Ramos (cell line): ENCODE measurements around the gene ITPKB.

ENCODE experiments used
- in situ Hi-C: fragments of 300-500 bp; cut with MboI; formaldehyde crosslinking; loops from one replicate; pipeline ENCODE4 v1.14.3; 2022; ENCODE audit warnings: low sequenced_read_pairs; ENCODE audit not compliant: unreplicated experiment

ITPKB gene

DNA sequence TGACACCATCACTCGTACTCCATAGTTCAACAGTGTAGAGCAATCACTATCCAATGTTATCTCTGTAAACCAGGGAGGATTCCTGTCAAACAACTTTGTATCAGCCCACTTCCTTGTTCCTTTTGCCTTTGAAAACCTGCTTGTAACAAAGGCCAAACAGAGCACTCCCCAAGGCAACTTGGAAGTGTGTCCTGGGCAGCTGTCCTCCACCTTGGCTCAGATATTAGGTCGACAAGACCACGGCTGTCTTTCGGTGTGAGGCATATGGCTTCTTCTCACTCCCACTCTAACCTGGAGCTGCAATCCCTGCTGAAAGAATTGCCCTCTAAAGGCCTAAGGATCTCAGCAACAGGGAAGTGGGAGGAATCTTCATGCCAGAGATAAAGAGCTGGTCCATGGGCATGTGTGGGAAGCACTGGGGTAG lies 66.7 kb downstream of the ITPKB start:
- in situ Hi-C loops, result no loop called here

- in situ Hi-C loops, result no loop called here
Measured at GRCh38 chr1:226671277-226671676, 67.8 kb downstream of the ITPKB start.

- in situ Hi-C loops, result no loop called here
Measured at GRCh38 chr1:226670073-226670472, 69.0 kb downstream of the ITPKB start.

- in situ Hi-C loops, result no loop called here
Measured at GRCh38 chr1:226668173-226668560, 70.9 kb downstream of the ITPKB start.

DNA sequence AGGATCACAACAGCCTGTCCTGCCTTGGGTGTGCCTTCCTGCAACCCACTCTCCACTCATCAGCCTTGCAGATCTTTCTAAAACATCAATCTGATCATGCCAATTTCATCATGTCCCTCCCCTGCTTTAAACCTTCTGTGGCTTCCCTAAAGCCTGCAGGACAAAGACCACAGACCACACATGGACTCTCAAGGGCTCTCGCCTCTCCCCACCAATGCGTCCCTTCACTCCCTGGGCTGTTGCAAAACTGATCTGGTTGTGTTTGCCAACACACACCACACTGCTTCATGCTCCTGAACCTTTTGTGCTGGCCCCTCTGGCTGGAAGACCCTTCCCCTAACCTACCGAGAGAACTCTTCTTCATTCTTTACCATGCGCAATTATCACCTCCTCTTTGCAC lies 72.4 kb downstream of the ITPKB start:
- in situ Hi-C loops, result no loop called here

DNA sequence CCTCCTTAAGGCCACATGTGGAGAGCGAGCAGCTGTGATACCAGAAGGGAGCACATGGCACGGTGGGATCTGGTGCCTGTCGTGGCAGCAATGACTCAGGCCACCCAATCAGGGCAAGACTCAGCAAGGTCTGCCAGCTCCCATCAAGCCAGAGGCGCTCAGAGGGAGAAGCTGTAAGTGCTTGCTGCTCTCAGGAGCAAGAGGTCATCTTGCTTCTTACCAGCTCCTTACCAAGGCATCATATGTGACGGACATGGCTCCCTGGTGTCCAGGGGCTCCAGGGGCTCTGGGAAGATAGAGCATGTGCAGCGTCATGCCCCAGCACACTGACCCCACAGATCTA lies 72.9 kb downstream of the ITPKB start:
- in situ Hi-C loops, result no loop called here

DNA sequence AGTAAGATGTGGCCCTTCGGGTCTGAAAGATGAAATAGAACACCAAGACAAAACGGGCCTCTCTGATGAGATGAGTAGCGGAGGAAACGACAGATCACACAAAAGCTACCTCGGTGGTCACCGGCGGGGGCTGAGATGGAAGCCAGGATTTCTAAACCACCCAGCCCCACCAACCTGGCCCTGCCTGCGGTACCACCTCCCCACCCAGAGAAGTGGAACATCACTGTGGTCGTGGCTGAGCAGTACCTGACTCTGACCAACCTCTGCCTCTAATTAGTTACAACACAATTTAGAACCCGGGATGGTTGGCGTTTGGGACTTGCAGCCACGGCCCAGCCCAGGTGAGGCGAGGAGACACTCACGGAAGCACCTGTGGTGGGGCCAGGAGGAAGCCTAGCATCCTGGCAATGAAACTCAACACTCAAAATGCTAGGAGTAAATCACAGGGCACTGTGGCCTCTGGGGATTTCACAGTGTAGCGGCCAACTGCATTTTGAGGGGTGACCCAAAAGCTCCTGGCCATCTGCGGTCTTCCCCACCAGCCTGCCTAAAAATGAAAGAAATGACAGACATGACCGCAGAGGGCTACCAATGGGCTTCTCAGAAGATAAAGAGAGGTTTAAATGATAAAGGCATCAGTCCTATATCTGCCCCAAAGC lies 73.4 kb downstream of the ITPKB start:
- in situ Hi-C loops, result no loop called here

DNA sequence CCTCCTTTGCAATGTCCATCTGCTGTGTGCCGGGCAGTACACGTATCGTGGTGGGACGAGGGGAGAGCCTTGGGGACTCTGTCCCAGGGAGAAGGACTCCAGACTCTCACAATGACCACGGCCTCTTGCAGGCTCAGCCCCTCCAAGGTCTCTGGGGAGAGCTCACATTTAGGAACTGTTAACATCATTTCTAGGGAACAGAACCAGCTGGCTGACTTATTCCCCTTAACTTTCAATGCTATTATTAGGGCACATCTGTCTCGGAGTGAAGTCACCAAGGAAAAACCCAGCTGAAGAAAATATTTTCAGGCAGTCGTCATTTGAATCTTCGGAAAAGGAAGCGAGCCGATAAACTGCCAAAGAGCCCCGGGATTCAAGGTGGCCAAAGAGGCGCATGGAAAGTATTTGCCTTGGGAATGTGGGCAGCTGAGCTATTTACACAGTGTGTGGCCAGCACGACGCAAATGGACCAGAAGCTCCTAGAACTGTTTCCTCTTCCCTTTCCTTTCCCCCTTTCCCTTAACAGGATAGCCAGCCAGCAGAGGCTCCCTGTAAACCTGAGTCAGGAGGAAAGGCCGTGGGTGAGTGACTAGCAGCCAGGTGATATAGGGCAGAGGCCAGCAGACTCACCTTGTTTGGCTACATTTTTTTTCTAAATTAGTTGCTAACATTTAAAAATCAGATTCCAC lies 74.5 kb downstream of the ITPKB start:
- in situ Hi-C loops, result no loop called here

DNA sequence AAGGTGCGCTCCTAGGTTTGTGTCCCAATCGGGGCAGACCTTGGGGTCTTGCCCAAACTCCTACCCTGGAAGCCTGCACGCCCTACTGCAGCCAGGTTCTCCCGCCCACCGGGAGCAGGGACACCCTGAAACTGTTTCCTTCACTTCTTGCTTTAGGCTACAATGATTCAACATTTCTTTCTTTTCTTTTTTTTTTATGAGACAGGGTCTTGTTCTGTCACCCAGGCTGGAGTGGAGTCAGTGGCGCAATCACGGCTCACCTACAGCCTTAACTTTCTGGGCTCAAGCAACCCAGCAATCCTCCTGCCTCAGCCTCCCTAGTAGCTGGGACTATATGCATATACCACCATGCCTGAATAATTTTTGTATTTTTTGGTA lies 75.8 kb downstream of the ITPKB start:
- in situ Hi-C loops, result no loop called here

GRCh38 chr1:226662642-226663326 lies 76.3 kb downstream of the ITPKB start:
- in situ Hi-C loops, result no loop called here

GRCh38 chr1:226661965-226662364 lies 77.1 kb downstream of the ITPKB start:
- in situ Hi-C loops, result no loop called here

- in situ Hi-C loops, result no loop called here
Measured at GRCh38 chr1:226661271-226661670, 77.8 kb downstream of the ITPKB start.

DNA sequence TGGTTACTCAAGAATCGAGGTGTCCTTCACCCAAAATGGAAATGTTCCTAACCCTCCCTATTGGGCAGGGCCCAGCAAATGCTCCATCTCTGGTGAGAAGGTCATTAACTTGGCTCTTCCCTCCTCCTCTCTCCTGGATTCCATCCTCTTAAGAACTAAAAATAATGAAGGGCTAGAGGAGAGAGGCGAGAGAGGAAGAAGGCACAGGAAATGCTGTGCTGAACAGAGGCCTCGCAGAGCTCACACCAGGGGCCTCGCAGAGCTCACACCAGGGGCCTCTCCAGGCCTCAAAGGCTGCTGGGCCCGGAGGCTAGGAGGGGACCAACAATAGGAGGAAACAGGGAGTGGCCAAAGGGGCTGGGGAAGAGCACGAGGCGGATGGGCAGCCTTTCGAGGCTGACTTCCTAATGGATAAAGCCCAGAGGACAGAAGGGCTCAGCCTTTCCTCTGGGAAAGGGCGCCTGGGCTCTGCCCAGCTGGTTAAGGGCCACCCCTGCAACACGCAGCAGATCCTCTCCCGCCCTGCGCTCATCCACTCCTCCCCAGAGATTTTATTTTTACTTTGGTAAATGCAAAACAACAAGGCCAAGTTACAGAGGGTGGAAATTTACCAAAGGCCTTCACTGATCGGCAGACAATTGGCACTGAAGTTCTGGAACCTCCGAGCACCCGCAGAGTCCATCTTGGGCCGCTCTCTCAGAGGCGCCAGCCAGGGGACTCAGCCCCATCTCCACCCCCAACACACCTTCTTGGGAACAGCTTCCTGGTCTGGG lies 78.5 kb downstream of the ITPKB start:
- in situ Hi-C loops, result no loop called here

DNA sequence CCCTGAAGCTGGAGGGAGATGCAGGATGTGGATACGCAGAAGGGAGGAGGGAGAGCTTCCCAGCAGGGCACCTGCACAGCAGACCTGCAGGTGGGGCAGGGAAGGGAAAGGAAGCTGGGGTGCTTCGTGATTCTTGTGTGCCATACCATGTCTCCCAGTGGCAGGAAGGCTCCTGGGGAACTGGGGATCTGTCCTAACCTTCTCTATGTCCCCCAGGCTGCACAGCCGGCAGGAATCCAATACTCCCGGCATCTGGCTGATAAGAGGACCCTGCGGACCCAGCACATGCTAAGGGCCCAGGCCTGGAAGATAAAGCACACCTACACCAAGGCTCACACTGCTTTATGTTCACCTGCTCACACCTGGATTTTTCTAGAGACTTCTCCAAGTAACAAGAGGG lies 79.4 kb downstream of the ITPKB start:
- in situ Hi-C loops, result no loop called here

- in situ Hi-C loops, result no loop called here
Measured at GRCh38 chr1:226659136-226659535, 79.9 kb downstream of the ITPKB start.

- in situ Hi-C loops, result no loop called here
Measured at GRCh38 chr1:226658546-226659125, 80.4 kb downstream of the ITPKB start.

DNA sequence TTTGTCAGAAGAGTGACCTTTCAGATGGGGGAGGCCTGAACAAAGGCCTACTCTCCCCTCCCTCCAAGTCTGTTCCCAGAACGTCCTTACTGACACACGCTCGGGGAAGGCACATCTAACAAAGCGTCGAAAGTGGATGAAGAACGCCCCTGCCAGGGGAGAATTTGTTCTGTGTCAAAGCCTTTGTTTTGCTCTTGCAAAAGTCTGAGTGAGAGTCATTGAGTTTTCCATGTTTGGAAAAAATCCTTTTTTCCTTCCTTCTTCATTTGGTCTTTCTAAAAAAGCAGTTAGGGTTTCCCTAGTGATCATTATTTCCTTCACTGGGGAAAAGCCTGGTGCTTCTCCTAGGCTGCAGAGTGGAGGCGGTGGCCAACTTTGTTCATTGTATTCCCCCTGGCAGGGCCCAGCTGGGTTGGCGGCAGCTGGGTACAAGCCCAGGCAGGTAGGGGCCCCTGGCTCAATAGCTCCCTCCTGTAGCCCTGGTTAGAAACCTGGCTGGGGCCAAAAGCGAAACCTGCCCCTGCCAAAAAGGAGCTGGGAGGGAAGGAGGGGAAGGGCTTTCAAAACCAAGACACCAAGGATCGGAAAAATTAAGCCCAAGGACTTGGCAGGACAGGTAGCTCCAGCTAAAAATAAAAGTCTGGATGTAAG lies 81.1 kb downstream of the ITPKB start:
- in situ Hi-C loops, result no loop called here

GRCh38 chr1:226656601-226657277 lies 82.3 kb downstream of the ITPKB start:
- in situ Hi-C loops, result no loop called here

- in situ Hi-C loops, result no loop called here
Measured at GRCh38 chr1:226656201-226656600, 82.9 kb downstream of the ITPKB start.
